Smooth muscle cell (in vitro differentiated cells): ENCODE results near the gene ATXN2. TPM values are rescaled to one million over a fixed set of nuclear protein-coding genes. Genes with fewer than 3 reads are reported as not detected.

Experiments used
- DNase-seq: peaks from one replicate; lab custom pipeline; 2025; ENCODE audit not compliant: unreplicated experiment; lab: John Stamatoyannopoulos, UW
- H2AFZ ChIP-seq: fragments of 200-600 bp; sonication (generic); 2 replicates; pipeline ENCODE4 v1.6.0; 2016; ENCODE audit warnings: antibody characterized with exemption, low read depth, mild to moderate bottlenecking
- H3F3A ChIP-seq: fragments of 200-600 bp; sonication (generic); 2 replicates; pipeline ENCODE4 v1.6.0; 2017; ENCODE audit warnings: antibody characterized with exemption, low read depth
- H3K27ac ChIP-seq: fragments of 200-600 bp; sonication (generic); 2 replicates; pipeline ENCODE4 v1.5.1; 2016; ENCODE audit warnings: low read depth, mild to moderate bottlenecking
- H3K27me3 ChIP-seq: fragments of 200-600 bp; sonication (generic); 2 replicates; pipeline ENCODE4 v1.6.1; 2016; ENCODE audit warnings: low read depth, mild to moderate bottlenecking
- H3K36me3 ChIP-seq: fragments of 200-600 bp; sonication (generic); 2 replicates; pipeline ENCODE4 v1.5.1; 2016; ENCODE audit warnings: low read depth
- H3K4me1 ChIP-seq: fragments of 200-600 bp; sonication (generic); 2 replicates; pipeline ENCODE4 v1.5.1; 2016; ENCODE audit warnings: low read depth
- H3K4me2 ChIP-seq: fragments of 200-600 bp; sonication (generic); 2 replicates; pipeline ENCODE4 v1.6.0; 2016; ENCODE audit warnings: mild to moderate bottlenecking
- H3K4me3 ChIP-seq: fragments of 200-600 bp; sonication (generic); 2 replicates; pipeline ENCODE4 v1.5.1; 2016; ENCODE audit warnings: mild to moderate bottlenecking
- H3K79me2 ChIP-seq: fragments of 200-600 bp; sonication (generic); 2 replicates; pipeline ENCODE4 v1.6.0; 2016; ENCODE audit warnings: low read depth, mild to moderate bottlenecking
- H3K9ac ChIP-seq: fragments of 200-600 bp; sonication (generic); 2 replicates; pipeline ENCODE4 v1.6.0; 2016; ENCODE audit warnings: low read depth
- H3K9me3 ChIP-seq: fragments of 200-600 bp; sonication (generic); replicated peaks from 2 replicates; pipeline ENCODE4 v1.5.1; 2016; ENCODE audit warnings: low read depth
- H4K20me1 ChIP-seq: fragments of 200-600 bp; sonication (generic); 2 replicates; pipeline ENCODE4 v1.6.0; 2016; ENCODE audit warnings: low read depth
- WGBS: methylation state at CpG from one replicate; pipeline ENCODE4 v1.1.7; 2016; ENCODE audit warnings: low lambda C conversion rate; 5-methylcytosine and 5-hydroxymethylcytosine counted together
- polyA plus RNA-seq: library from polyadenylated mRNA; unstranded; fragments of >200 nt; fragmentation: Nextera tagmentation; extraction: Ambion mirVana; gene quantifications from 2 replicates; pipeline ENCODE4 v1.2.1, GENCODE V29; 2016
- total RNA-seq: library from RNA; depleted of rRNA; stranded (reverse); fragments of >200 nt; gene quantifications from 2 replicates; pipeline ENCODE4 v1.2.3, GENCODE V29; 2014
- TF ChIP-seq, protein P1 (sequence below): fragments of 200-600 bp; sonication (generic); IDR thresholded peaks from 2 replicates; pipeline ENCODE4 v1.5.1; 2017; ENCODE audit warnings: borderline replicate concordance, mild to moderate bottlenecking, antibody characterized with exemption; ENCODE audit not compliant: insufficient read depth, poor library complexity, severe bottlenecking

ATXN2 gene
- total and polyA plus RNA-seq, 2 experiments from 2014 or later = 29.3 to 39.6 TPM

DNA sequence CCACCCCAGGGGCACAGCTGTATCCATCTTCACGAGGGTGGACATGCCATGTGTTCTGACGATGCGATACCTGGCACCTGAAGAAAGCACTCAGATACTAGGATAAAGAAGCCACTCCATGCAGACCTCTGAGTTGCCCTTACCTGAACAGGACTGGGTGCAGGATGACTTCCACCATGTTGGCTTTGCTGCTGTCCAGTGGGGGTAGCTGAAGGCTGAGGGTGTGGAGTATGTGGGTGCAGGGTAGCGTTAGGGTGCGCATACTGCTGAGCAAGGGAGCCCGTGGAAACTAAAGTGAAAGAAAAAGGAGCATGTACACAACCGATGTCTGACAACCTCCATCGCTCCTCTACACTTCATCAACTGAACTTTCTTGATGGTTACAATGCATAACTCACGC lies 142.0 kb downstream of the ATXN2 start:
- H2AFZ ChIP-seq = no peak overlapping the region
- H3K4me1 ChIP-seq = peaks cover 1% of the 10 kb centered on the region
- H3F3A ChIP-seq = peaks cover 5% of the 10 kb centered on the region
- 92% methylated on average over 9 of the region's 9 CpGs for WGBS
- TF ChIP-seq, protein P1, sequence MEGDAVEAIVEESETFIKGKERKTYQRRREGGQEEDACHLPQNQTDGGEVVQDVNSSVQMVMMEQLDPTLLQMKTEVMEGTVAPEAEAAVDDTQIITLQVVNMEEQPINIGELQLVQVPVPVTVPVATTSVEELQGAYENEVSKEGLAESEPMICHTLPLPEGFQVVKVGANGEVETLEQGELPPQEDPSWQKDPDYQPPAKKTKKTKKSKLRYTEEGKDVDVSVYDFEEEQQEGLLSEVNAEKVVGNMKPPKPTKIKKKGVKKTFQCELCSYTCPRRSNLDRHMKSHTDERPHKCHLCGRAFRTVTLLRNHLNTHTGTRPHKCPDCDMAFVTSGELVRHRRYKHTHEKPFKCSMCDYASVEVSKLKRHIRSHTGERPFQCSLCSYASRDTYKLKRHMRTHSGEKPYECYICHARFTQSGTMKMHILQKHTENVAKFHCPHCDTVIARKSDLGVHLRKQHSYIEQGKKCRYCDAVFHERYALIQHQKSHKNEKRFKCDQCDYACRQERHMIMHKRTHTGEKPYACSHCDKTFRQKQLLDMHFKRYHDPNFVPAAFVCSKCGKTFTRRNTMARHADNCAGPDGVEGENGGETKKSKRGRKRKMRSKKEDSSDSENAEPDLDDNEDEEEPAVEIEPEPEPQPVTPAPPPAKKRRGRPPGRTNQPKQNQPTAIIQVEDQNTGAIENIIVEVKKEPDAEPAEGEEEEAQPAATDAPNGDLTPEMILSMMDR = no peak
- H3K27ac ChIP-seq = no peak overlapping the region
- no peaks in the 10 kb centered on the region for H3K36me3 ChIP-seq
- no peaks in the 10 kb centered on the region for H3K9me3 ChIP-seq
- H3K79me2 ChIP-seq = peaks cover 7% of the 10 kb centered on the region
- no peak for DNase-seq
- H3K4me3 ChIP-seq = no peak overlapping the region
- H3K9ac ChIP-seq = no peak overlapping the region
- H3K4me2 ChIP-seq = no peak overlapping the region
- peaks cover 29% of the 10 kb centered on the region for H4K20me1 ChIP-seq
- no peaks in the 10 kb centered on the region for H3K27me3 ChIP-seq

- WGBS = 92% methylated on average over 15 of the region's 15 CpGs
- H3K79me2 ChIP-seq = peaks cover 3% of the 10 kb centered on the region
- TF ChIP-seq, protein P1 = no peak
- no peak overlapping the region for H2AFZ ChIP-seq
- H4K20me1 ChIP-seq = peaks cover 37% of the 10 kb centered on the region
- peaks cover 10% of the 10 kb centered on the region for H3F3A ChIP-seq
- H3K4me1 ChIP-seq = no peaks in the 10 kb centered on the region
- H3K4me3 ChIP-seq = no peak overlapping the region
- H3K4me2 ChIP-seq = no peak overlapping the region
- no peak for DNase-seq
- peak overlapping the region; percentile 42 for H3K27ac ChIP-seq
- no peak overlapping the region for H3K9ac ChIP-seq
- no peaks in the 10 kb centered on the region for H3K9me3 ChIP-seq
- H3K36me3 ChIP-seq = no peaks in the 10 kb centered on the region
- H3K27me3 ChIP-seq = no peaks in the 10 kb centered on the region
These were observed 143.4 kb downstream of the ATXN2 start for GRCh38 chr12:111455448-111456320.

GRCh38 chr12:111454716-111455447 lies 144.2 kb downstream of the ATXN2 start:
- DNase-seq = no peak
- Histone ChIP-seq H3K9ac (no peak overlapping the region), H3K4me2 (no peak overlapping the region), H3K4me1 (no peaks in the 10 kb centered on the region), H3K36me3 (no peaks in the 10 kb centered on the region), H3K9me3 (no peaks in the 10 kb centered on the region), H3K27me3 (no peaks in the 10 kb centered on the region), H3K79me2 (no peaks in the 10 kb centered on the region), H3K27ac (peak overlapping the region; percentile 42), H3F3A (peaks cover 13% of the 10 kb centered on the region), H3K4me3 (no peak overlapping the region), H4K20me1 (peaks cover 44% of the 10 kb centered on the region), H2AFZ (no peak overlapping the region)
- TF ChIP-seq, protein P1 = no peak
- WGBS = 97% methylated on average over 11 of the region's 11 CpGs
